ENCODE results near the gene LRP1B. TPM values are rescaled to one million over a fixed set of nuclear protein-coding genes. Genes with fewer than 3 reads are reported as not detected.

LRP1B gene
- total and polyA plus RNA-seq, 2 of the 8 experiments (the other 6 are each of a cell fraction or from before 2014, with no cell fraction given): 0.03 TPM; not detected in 1

DNA sequence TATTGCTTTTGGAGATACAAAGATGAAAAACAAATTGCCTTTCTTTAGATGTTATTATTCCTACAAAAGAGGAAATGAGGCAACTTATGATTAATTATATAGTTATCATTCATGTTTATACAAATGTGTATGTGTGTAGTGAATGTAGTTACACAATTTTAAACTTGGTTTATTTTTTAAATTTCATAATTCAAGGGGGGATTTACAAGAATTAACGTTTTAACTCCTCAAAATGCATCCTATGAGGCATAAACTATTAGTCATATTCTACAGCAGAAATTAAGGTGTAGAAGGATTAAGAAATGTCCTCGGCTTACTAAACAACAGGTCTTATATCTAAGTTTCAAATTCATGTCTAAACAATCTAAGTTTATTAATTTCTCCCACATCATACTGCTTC lies 1545.8 kb downstream of the LRP1B start:
- H3K18ac ChIP-seq (ENCODE audit: extremely low read depth, low read length): no peak overlapping the region
- no peaks in the 10 kb centered on the region for H3K79me2 ChIP-seq (ENCODE audit: control insufficient read depth in 1 of 2, insufficient read depth in 2 of 2, low read length in 2 of 2)
- H2BK5ac ChIP-seq (ENCODE audit: low read depth, low read length): no peak overlapping the region
- no peak overlapping the region for H3K9ac ChIP-seq (replicated peaks in 1 of 4; ENCODE audit: extremely low read depth in 1 of 4, low read depth in 3 of 4, low read length in 3 of 4)
- H2AFZ ChIP-seq (ENCODE audit: low read length): no peak overlapping the region
- ChIA-PET CTCF (ENCODE audit: partially characterized antibody) (interaction anchor here (1.0 to 1.4 kb wide), 2 partner anchors 9 to 279 kb away, joined by 3 to 4 read pairs; no protein-coding TSS in a partner anchor), POLR2A (ENCODE audit: partially characterized antibody) (no interaction called here)
- no peaks in the 10 kb centered on the region for H3K36me3 ChIP-seq (ENCODE audit: control insufficient read depth in 2 of 4, insufficient read depth in 4 of 4, low read length in 3 of 4)
- H2BK12ac ChIP-seq (ENCODE audit: low read depth, low read length): no peak overlapping the region
- no peak overlapping the region for H2AK5ac ChIP-seq (ENCODE audit: low read depth, low read length)
- no peak overlapping the region for H3K4ac ChIP-seq (replicated peaks; ENCODE audit: insufficient read length, low read depth, low read length)
- no peak overlapping the region for H3K27ac ChIP-seq (ENCODE audit: low read depth, low read length)
- no peaks in the 10 kb centered on the region for H3K9me3 ChIP-seq (ENCODE audit: insufficient read depth in 2 of 2, low read depth in 1 of 2, low read length in 1 of 2)
- no peaks in the 10 kb centered on the region for H4K20me1 ChIP-seq (replicated peaks in 1 of 2; ENCODE audit: control insufficient read depth in 1 of 2, insufficient read depth in 2 of 2, low read length in 2 of 2)
- H3K56ac ChIP-seq (replicated peaks; ENCODE audit: insufficient read length, low read depth, low read length): no peak overlapping the region
- H3K27me3 ChIP-seq (replicated peaks in 1 of 4; ENCODE audit: control insufficient read depth in 3 of 4, extremely low read depth in 1 of 4, insufficient read depth in 3 of 4, low read length in 3 of 4): no peaks in the 10 kb centered on the region
- H2BK20ac ChIP-seq (ENCODE audit: low read length): no peak overlapping the region
- H3K23ac ChIP-seq (ENCODE audit: insufficient read length): no peak overlapping the region
- H3K4me3 ChIP-seq (ENCODE audit: extremely low read depth in 1 of 4, insufficient read depth in 2 of 4, low read depth in 3 of 4, low read length in 4 of 4): no peak overlapping the region
- no peak overlapping the region for H4K91ac ChIP-seq (replicated peaks; ENCODE audit: insufficient read length, low read length)
- no peak overlapping the region for H2BK120ac ChIP-seq (replicated peaks; ENCODE audit: low read depth, low read length)
- H3K4me2 ChIP-seq (ENCODE audit: insufficient read depth in 1 of 2, low read depth in 2 of 2, low read length in 2 of 2): no peak overlapping the region
- H3K23me2 ChIP-seq (ENCODE audit: low read depth, low read length): no peaks in the 10 kb centered on the region
- no peak for TF ChIP-seq RXRA (IDR thresholded peaks at IDR 0.05; ENCODE audit: insufficient read depth, low read depth, low read length)
- no peak for TF ChIP-seq TAF7 (optimal IDR thresholded peaks at IDR 0.05; ENCODE audit: borderline replicate concordance, low read depth, low read length)
- TF ChIP-seq YY1 (IDR thresholded peaks at IDR 0.05; ENCODE audit: low read depth, low read length): no peak
- TF ChIP-seq EZH2 (IDR thresholded peaks at IDR 0.05; ENCODE audit: low read depth, low read length, severe bottlenecking): no peak
- no peak for TF ChIP-seq CBX8 (IDR thresholded peaks at IDR 0.05; ENCODE audit: borderline replicate concordance, low read depth, low read length)
- TF ChIP-seq, protein P1, sequence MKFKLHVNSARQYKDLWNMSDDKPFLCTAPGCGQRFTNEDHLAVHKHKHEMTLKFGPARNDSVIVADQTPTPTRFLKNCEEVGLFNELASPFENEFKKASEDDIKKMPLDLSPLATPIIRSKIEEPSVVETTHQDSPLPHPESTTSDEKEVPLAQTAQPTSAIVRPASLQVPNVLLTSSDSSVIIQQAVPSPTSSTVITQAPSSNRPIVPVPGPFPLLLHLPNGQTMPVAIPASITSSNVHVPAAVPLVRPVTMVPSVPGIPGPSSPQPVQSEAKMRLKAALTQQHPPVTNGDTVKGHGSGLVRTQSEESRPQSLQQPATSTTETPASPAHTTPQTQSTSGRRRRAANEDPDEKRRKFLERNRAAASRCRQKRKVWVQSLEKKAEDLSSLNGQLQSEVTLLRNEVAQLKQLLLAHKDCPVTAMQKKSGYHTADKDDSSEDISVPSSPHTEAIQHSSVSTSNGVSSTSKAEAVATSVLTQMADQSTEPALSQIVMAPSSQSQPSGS (IDR thresholded peaks at IDR 0.05; ENCODE audit: low read length): no peak
- TF ChIP-seq KDM4A (IDR thresholded peaks at IDR 0.05; ENCODE audit: low read depth, low read length, severe bottlenecking): no peak
- TF ChIP-seq, protein P2, sequence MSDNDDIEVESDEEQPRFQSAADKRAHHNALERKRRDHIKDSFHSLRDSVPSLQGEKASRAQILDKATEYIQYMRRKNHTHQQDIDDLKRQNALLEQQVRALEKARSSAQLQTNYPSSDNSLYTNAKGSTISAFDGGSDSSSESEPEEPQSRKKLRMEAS (IDR thresholded peaks at IDR 0.05): no peak
- no peaks in the 10 kb centered on the region for H3K4me1 ChIP-seq (replicated peaks in 1 of 4; ENCODE audit: control insufficient read depth in 3 of 4, insufficient read depth in 4 of 4, low read length in 3 of 4)
- WGBS, 2 experiments (ENCODE audit: extremely low coverage in 1 of 2, insufficient coverage in 1 of 2, insufficient read length in 1 of 2, insufficient replicate concordance in 2 of 2, low coverage in 1 of 2, low lambda C conversion rate in 2 of 2, missing lambda C conversion rate in 1 of 2): 40% methylated on average over 2 of the region's 2 CpGs; no CpG with 5 or more reads in 1 of the 2 experiments
- H4K8ac ChIP-seq (ENCODE audit: extremely low read depth, insufficient read depth, low read length): no peak overlapping the region
- H2BK15ac ChIP-seq (ENCODE audit: low read length): no peak overlapping the region
- H4K5ac ChIP-seq (ENCODE audit: insufficient read length, low read depth, low read length): no peak overlapping the region
- H3K14ac ChIP-seq (ENCODE audit: insufficient read length): no peak overlapping the region
- no peaks in the 10 kb centered on the region for H3K79me1 ChIP-seq (ENCODE audit: low read depth, low read length)
- FAIRE-seq: no peak
- no peak for DNase-seq (ENCODE audit: low read depth in 1 of 2, low spot score in 2 of 2)

Data from H1 (cell line).